Hepatocyte (in vitro differentiated cells): ENCODE measurements around the gene LSR.

Source experiments
- CTCF ChIP-seq: fragments of 200-600 bp; sonication (generic); IDR thresholded peaks from 2 replicates; pipeline ENCODE4 v1.5.1; 2016; ENCODE audit warnings: antibody characterized with exemption, mild to moderate bottlenecking; ENCODE audit not compliant: poor library complexity
- EZH2 ChIP-seq: fragments of 200-600 bp; sonication (generic); IDR thresholded peaks from 2 replicates; pipeline ENCODE4 v1.6.1; 2016; ENCODE audit warnings: antibody characterized with exemption, mild to moderate bottlenecking, borderline replicate concordance
- EZH2phosphoT487 ChIP-seq: fragments of 200-600 bp; sonication (generic); IDR thresholded peaks from one replicate; pipeline ENCODE4 v1.6.1; 2018; ENCODE audit warnings: antibody characterized with exemption, mild to moderate bottlenecking, low read depth, moderate library complexity; ENCODE audit not compliant: unreplicated experiment, severe bottlenecking

DNA sequence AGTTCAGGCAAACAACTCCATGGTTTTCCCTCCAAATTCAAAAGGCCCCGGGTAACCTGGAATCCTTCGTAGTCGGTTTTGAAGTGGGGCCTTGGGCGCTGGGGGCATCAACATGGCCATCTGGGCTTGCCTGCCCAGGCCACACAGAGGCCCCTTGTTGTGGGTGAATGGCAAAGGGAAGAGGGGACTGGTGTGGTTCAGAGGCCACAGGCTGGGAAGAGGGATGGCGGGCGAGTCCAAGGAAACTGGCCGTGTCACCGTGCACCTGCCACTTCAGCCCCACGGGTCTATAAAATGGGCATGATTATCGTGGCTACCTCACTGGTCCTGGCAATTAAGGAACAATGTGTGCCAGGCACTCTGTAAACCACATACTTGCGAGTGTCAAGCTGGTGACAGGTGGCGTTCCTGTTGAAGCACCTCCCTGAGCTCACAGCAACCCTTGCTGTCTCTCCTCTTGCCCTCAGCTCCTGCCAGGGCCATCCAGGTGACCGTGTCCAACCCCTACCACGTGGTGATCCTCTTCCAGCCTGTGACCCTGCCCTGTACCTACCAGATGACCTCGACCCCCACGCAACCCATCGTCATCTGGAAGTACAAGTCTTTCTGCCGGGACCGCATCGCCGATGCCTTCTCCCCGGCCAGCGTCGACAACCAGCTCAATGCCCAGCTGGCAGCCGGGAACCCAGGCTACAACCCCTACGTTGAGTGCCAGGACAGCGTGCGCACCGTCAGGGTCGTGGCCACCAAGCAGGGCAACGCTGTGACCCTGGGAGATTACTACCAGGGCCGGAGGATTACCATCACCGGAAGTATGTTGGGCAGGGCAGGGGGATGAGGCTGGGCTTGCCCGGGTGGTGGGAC is 1.3 kb downstream of the LSR start:
- TF ChIP-seq CTCF (no peak), EZH2 (no peak), EZH2phosphoT487 (no peak)
